Measurements from ENCODE around the gene QSOX1.

Gene QSOX1

DNA sequence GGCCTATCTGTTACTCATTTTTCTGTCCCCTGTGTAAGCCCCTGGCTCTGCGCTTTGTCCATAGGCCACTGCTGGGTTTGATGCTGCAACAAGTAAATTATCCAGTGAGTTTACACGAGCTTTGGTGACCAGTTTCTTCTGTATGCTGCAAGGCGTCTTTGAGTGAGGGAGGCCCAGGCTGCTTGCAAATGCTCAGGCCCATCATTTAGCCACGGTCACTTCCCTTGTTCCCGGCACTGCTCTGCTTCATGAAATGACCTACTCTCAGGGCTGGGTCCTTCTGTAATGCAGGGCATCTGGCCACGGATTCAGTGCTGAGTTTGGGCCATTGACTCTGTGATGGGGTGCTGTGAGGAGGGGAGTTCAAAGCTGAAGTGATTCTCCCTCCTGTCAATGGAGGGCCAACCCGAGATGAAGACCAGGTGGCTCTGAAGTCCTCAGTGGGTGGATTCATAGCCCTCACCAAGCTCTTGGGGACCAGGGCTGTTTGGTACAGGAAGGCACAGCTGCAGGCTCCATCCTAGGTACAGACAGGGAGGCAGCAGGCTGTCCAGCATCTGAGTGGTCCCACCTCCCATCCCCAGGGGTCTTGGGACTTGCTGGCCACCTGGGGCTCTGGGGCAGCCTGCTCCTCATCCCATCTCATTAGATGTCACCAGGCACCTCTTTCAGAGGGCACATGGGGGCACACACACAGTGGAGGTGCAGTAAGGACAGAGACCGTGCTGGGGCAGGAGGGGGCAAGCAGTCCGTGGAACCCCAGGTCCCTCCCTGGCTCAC is 97.0 kb downstream of the QSOX1 start:
- no peak for TF ChIP-seq GATA3 (IDR thresholded peaks at IDR 0.05; ENCODE audit: low read depth, low read length)
- TF ChIP-seq GATA2 (IDR thresholded peaks at IDR 0.05; ENCODE audit: low read depth, low read length): no peak

DNA sequence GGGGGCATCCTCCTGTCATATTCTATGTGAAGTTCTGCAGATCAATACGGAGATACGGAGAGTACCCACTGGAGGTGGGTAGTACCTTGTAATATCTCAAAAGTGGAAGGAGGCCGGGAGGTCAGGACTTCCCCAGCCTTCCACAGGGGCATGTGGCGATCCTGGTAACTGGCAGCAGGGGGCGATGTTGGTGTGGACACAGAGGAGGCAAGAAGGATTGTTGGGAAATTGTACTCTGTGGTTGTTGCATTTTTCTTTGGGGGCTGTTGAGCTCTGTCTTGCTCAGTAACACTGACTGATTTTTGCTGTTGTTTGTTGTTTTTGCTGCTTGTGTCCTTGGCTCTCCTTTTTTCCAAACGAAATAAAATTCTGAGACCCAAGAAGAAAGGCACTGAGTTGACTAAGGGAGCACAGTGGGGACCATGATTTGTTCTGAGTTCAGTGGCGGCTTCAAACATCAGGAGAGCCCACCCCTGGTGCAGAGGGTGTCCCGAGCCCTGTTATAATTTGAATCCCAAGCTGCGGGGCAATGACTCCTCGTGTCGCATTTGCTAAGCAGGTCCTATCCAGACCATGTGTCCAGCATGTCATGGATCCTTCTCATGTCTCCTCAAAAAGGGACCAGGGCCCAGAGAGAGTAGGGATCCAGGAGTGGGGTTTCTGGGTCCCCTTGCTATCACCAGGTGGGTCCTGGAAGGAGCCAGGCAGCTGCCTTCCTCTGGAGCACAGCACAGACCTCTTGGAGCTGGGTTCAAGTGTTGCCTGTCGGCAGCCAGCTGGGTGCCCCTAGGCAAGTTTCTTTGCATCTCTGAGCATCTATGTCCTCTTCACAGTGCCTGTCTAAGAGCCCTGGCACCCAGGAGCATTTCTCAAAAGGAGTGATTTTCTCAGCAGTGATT is 98.2 kb downstream of the QSOX1 start:
- no peak for TF ChIP-seq GATA3 (IDR thresholded peaks at IDR 0.05; ENCODE audit: low read depth, low read length)
- no peak for TF ChIP-seq GATA2 (IDR thresholded peaks at IDR 0.05; ENCODE audit: low read depth, low read length)

Measured in SH-SY5Y (cell line).